ENCODE results near the gene CACNA2D3. TPM values are rescaled to one million over a fixed set of nuclear protein-coding genes. Genes with fewer than 3 reads are reported as not detected.
A peak's percentile ranks its signal among the peaks of the same experiment; 100 is the strongest.

The CACNA2D3 gene
- total RNA-seq, 1 donor from 2014 or later: 1.3 TPM

DNA sequence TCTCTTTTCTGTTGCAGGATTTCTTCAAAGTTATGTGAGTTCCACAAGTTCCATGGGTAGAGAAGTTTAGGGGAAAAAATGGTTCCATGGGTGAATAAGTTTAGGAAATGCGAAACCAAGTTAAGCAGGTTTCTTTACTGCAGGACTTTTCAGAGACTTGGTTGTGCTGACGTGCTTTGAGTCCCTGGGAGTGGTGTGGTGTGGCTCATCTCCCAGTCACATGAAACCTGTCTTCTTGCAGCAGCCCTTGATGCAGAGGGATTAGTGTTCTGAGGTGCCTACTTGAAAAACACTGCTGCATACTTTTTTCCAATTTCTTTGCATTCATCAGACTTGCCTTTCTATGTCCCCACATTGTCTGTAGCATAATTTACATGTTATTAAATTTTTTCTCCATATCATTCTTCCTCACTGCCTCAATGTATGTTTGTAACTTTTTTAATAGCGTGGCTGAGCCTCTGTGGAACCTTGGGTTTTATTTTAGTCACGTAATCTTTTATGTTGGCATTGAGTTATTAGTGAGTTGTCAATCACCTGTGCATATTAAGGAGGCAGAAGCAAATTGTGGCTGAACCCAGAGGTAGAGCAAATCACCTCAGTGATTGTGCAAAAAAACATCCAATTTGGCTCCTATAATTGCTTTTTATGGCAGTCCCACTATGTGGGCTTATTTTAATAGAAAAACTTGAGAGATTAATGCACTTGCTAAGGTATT, 115.6 kb downstream of the CACNA2D3 start:
- DNase-seq (ENCODE audit: low read depth): no peak
- no peak for TF ChIP-seq CTCF (conservative IDR thresholded peaks at IDR 0.05; ENCODE audit: low read depth, low read length)
- H3K4me3 ChIP-seq (ENCODE audit: low read depth, low read length): no peak overlapping the region

DNA sequence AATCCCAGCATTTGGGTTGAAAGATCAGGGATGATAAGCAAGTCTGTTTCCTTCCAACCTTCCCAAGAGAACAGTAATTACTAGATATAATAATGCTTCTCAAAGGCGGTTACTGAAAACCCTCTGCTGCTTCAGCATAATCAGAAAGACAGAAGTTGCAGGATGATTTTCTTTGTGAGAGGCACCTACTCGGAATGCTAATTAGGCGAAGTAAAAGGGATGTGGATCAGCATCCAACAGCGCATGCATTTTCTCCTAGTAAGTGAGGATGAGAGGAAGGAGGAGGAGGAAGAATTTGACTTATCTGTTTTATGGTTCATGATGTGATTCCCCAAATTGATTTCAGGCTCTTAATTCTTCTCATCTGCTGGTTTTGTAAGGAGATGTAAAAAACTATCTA, 118.0 kb downstream of the CACNA2D3 start:
- H3K4me3 ChIP-seq (ENCODE audit: low read depth, low read length): no peak overlapping the region
- no peak for DNase-seq (ENCODE audit: low read depth)
- no peak for TF ChIP-seq CTCF (conservative IDR thresholded peaks at IDR 0.05; ENCODE audit: low read depth, low read length)

GRCh38 chr3:54243056-54243931, 120.9 kb downstream of the CACNA2D3 start:
- DNase-seq (ENCODE audit: low read depth): no peak
- H3K4me3 ChIP-seq (ENCODE audit: low read depth, low read length): peak overlapping the region; percentile 20
- no peak for TF ChIP-seq CTCF (conservative IDR thresholded peaks at IDR 0.05; ENCODE audit: low read depth, low read length)

DNA sequence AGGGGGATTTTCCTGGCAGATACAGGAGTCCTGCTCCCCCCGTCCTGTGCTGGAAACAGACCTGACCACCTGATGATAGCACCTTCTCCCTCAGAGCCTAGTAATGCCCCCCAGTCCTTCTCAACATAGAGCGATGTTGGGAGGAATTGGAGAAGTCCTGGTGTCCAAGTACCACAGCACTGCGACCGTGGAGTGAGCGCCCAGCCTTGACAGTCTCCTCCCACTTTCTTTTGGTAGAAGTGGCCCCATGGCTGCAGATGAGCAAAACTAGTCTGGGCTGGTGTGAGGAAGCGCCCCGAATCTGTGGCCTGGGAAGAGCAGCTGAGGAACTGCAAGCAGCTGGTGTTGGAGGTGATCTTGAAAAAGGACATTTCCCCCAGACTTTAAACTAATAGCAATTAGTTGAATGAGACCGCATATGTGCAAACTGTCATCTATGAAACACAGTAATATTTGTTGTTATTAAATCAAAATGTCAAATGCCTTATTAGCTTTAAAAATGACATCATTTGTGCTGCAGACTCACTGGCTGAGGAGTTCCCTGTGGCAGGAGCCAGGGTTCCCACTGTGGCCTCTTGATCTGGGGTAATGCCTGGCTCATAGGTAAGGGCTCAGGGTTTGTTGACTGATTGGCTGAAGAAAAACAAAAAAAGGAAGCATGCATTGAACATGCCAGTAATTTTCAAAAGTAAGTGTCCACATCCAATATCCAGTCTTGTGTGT, 121.8 kb downstream of the CACNA2D3 start:
- DNase-seq (ENCODE audit: low read depth): no peak
- H3K4me3 ChIP-seq (ENCODE audit: low read depth, low read length): no peak overlapping the region
- no peak for TF ChIP-seq CTCF (conservative IDR thresholded peaks at IDR 0.05; ENCODE audit: low read depth, low read length)

GRCh38 chr3:54251705-54252104, 129.4 kb downstream of the CACNA2D3 start:
- no peak for TF ChIP-seq CTCF (conservative IDR thresholded peaks at IDR 0.05; ENCODE audit: low read depth, low read length)
- no peak for DNase-seq (ENCODE audit: low read depth)
- H3K4me3 ChIP-seq (ENCODE audit: low read depth, low read length): no peak overlapping the region

GRCh38 chr3:54257125-54257720, 134.9 kb downstream of the CACNA2D3 start:
- no peak overlapping the region for H3K4me3 ChIP-seq (ENCODE audit: low read depth, low read length)
- no peak for TF ChIP-seq CTCF (conservative IDR thresholded peaks at IDR 0.05; ENCODE audit: low read depth, low read length)
- no peak for DNase-seq (ENCODE audit: low read depth)

All from epithelial cell of proximal tubule (primary cell).